ENCODE results near the gene TRMT10C.
"Not testable (repeated sequence)": the region's sequence is repeated elsewhere in the genome, so short reads cannot be mapped to it uniquely, and the experiment has no call there.

The TRMT10C gene

DNA sequence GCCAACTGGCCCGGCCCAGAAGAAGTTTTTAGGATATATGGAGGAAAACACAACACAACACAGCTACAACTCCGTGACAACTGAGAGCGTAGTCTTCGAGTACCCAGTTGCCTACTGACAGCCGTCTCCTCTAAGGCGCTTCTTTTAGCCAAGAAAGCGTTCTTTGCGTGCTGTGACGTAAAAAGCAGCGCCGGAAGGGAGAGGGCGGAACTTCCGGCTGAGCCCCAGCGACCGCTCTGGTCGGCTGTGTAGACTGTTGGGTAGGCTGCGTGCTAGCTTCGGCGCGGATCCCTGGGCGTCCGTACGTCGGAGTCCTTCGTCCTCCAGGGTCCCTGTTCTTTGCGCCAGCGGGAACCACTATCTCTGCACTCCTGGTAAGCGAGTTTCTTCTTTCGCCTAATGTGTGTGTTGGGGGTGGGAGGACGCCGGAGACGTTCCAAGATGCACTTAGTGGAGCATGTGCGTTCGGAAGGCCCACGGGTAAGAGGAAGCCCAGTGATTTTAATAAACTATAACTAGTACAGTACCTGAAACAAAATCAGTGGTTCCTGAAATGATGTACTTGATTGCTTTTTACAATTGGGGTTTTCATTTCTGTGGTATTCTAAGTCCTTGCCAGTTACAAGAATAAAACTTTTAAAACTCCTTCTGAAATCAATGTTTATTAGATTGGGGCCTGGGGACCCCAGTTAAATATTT is at the start of gene TRMT10C:
TRMT10C (plus strand) TSS at position 239 of the 699 bp plus-strand sequence. CDS start 2,914 bp downstream, outside the sequence.
- DNase-seq (ENCODE audit: low read depth in 2 of 2): peak; percentile 77 to 86

DNA sequence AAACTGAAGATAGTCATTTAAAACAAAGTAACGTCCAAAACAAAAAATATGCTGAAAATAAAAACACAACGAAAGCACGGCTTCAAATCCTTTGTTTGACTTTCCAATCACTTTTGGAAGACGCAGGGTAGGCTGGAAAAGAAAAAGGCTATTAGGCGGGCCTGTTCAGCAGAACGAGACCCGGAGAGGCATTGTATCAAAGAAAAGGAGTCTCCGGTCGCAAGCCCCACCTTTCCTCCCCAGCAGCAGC is 49.3 kb upstream of the TRMT10C start:
- no peak for DNase-seq (ENCODE audit: low read depth in 2 of 2)

DNA sequence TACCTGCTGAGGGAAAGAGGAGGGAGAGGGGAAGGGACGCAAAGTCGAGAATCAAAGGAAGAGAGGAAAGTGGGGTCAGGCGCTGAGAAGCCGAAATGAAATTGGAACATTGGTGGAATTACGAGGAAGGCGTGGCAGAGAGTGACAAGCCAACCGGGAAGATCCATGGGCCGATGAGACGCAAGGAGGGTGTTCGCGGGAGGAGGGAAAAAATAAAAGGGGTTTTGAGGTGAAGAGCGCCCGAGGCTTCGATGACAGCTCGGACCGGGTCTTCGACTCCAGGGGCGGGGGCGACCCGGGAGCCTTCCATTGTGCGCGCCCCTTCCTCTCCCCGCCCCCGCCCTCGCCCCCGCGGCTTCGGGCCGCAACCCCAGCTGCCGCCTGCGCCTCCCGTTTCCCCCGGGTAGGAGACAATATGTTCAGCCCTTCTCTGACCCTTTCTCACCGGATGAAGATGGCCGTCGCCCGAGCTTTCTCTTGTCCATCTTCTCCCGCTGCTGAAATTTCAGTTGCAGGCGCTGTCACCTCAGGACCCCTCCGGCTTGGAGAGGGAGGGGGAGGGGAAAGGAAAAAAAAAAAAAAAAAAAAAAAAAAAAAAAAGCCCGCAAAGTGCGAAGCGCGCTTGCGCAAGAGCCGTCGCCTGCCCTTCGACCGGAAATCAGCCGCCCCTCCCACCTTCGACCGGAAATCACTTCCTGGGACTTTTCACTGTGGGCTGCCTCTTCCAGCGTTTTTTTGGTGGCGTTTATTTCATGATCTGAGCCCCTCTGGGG is 48.8 kb upstream of the TRMT10C start, which contains the start of gene SENP7:
SENP7 (minus strand) TSS at position 567 of the 773 bp plus-strand sequence; CDS start at position 485, 82 bp downstream.
- peak; percentile 50 to 53 for DNase-seq (ENCODE audit: low read depth in 2 of 2)

DNA sequence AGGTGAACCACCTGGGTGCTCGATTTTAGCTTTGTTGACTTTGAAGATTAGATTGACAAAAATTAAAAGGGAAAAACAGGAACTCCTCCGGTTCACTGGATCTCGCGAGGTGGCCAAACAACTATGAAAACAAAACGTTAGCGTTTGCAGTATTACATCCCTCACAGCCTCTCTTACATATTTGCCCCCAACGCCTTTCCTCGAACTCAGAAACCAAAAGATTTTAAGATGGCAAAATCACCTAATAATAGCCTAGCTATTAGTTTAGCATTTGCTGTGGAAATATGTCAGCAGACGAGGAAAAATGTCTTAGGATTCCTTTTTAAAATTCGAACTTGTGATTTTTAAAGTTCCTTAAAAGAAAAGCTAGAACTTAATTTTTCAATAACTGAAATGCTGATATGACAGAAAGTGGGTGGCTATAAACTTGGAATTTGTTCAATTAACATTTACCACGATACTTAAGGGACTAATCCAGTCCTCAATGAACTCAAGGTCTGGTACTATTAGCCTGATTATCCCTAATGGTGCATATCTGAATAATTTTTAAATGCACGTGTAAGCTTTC is 48.2 kb upstream of the TRMT10C start:
- DNase-seq (ENCODE audit: low read depth in 2 of 2): no peak

DNA sequence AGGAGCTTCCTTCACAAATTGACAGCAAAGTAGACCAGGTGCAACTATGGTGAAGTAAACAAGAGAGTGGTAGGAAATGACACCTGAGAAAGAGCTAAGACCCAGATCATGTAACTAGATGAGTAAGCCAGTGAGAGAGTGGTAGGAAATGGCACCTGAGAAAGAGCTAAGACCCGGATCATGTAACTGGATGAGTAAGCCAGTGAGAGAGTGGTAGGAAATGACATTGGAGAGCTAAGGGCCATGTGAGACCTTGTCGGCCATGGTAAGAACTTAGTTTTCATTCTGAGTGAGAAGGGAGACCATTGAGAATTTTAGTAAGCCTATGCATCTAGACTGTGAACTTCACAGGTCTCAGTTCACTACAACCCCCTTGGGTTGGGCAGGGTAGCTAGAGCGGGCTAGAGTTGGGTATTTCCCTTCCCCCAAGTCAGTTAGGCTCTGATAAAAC is 43.2 kb upstream of the TRMT10C start:
- no peak for DNase-seq (ENCODE audit: low read depth in 2 of 2)

DNA sequence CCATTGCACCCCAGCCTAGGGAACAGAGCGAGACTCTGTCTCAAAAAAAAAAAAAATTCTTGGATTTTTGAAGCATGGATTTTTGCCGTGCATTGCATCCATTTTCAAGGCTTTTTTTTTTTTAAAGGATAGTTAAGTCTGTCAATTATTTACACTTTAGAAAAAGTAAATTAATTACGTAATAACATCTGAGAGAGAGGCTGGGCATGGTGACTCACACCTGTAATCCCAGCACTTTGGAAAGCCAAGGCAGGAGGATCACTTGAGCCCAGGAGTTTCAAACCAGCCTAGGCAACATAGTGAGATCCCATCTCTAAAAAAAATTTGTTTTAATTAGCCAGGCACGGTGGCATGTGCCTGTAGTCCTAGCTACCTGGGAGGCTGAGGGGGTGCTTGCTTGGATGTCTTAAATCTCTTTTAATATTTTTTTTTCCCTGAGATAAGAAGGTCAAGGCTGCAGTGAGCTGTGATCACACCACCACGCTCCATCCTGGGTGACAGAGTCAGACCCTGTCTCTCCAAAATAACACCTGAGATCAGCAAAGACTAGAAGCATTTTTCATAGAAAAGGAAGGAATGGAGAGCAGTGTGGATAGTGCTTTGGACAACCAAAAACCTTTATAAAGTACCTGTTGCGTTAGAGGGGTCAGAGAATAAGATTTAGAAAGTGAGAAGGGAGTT is 41.8 kb upstream of the TRMT10C start:
- no peak for DNase-seq (ENCODE audit: low read depth in 2 of 2)

DNA sequence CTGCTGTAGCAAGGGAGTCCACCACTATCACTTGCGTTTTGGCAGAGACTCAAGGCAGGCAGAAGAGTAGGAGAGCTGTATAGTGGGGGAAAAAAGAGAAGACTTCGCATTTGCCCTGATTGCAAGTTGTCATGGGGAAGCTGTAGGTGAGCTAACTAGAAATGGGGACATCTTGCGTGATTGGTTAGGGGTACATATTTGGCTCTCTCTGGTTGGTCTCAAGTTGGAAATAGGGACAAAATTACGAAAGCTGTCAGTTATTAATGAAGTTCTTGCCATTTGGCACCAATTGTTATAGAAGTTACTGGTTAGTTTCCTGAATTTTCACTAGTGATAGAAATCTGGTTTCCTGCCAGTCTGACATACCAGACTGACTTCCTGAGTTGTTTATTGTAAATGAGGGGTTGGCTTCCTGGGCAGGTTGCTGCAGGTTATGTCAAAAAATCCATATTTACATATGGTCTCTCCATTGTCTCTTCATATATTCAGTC is 40.4 kb upstream of the TRMT10C start:
- no peak for DNase-seq (ENCODE audit: low read depth in 2 of 2)

DNA sequence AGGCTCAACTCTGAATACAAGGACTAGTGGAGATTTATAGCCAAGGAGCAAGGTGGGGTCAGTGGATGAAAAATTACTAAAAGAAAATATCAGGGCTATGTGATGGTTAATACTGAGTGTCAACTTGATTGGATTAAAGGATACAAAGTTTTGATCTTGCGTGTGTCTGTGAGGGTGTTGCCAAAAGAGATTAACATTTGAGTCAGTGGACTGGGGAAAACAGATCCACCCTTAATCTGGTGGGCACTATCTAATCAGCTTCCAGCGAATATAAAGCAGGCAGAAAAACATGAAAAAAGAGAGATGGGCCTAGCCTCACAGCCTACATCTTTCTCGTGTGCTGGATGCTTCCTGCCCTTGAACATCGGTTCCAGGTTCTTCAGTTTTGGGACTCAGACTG is 34.2 kb upstream of the TRMT10C start:
- DNase-seq (ENCODE audit: low read depth in 2 of 2): no peak

DNA sequence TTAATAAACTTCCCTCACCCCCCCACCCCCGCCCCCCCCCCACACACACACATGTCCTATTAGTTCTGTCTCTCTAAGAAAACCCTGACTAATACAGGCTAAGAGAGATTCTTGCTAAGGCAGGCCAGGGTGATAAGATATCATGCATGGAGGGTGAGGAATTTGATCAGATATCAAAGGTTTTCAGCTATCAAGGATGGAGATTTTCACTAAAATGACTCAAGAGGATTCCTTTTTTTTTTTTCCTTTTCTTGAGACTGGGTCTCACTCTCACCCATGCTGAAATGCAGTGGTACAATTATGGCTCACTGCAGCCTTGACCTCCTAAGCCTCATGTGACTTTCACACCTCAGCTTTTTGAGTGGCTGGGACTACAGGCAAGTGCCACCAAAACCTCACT is 33.8 kb upstream of the TRMT10C start:
- DNase-seq (ENCODE audit: low read depth in 2 of 2): no peak

DNA sequence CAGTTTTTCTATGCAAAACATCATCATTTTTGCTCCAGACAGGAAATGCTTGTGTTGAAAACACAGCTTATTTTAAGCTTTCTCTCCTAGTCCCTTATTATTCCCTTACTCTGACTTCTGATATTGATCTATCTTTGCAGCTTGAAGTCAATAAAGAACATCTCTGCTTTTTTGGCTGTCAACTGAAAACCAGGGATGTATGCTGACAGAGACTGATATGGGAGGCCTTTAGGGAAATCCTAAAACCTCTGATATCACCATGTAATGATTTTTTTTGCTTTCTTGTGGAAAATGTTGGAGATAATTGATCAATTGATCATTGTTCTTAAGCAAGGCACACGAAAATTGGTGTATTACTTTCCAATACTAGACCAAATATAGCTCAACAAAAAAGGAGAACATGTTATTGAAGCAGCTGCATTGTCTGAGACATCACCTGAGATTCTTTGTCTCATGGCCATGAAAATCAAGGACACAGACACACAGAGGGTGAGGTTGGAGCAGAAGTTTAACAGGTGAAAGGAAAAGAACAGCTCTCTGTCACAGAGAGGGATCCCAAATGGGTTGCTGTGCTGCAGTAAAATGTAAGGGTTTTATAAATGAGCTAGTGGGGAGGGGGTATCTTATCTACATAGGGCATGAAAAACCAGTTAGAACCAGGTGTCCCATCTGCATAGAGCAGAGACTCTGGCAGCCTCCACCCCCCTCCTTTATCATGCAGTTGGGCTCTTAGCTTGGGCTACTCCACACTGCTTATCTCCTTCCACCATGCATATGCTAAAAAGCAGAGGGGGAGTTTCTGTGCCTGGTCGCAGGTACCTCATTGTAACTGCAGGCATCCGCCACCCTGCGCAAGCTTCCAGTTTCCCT is 31.6 kb upstream of the TRMT10C start:
- no peak for DNase-seq (ENCODE audit: low read depth in 2 of 2)

DNA sequence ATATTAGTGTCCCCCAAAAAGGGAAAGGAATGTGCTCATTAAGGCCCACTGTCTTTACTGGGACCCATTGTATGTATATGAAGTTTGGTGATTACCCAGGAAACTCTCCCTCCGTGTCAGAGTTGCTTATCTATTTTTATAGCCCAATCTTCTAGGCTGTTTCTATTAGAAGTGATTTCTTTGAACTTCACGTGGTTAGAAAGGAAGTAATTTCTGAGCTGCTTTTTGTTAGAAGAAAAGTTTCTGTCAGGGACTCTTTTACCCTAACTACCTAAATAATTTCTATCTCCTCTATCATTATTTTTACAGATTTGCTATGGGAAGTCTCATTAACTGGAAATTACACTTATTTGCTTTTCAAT is 31.0 kb upstream of the TRMT10C start:
- no peak for DNase-seq (ENCODE audit: low read depth in 2 of 2)

DNA sequence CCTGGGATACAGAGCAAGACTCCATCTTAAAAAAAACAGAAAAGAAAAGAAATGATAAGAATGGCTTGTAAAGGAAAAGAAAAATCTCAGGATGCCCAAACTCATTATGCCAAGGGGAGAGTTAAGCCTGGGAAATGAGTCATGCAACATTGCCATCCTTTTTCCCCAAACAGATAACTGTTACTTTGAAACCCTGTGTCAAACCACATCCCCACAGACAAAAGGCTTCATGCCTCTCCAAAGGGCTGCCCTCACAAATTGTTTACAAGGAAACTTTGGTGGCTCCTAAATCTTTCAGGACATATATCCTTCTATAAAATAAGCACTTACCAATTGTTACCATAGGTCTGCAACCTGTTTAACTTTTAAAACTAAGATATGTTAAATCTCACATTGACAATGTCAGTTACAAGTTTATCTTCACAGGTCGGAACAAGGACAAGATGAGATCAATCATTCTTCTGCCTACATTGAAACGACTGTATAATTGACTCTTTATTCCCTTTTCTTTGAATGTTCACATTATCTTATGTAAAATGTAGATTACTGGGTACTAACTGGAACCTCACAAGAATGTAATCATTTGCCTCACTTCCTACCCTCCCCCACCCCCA is 30.1 kb upstream of the TRMT10C start:
- no peak for DNase-seq (ENCODE audit: low read depth in 2 of 2)

DNA sequence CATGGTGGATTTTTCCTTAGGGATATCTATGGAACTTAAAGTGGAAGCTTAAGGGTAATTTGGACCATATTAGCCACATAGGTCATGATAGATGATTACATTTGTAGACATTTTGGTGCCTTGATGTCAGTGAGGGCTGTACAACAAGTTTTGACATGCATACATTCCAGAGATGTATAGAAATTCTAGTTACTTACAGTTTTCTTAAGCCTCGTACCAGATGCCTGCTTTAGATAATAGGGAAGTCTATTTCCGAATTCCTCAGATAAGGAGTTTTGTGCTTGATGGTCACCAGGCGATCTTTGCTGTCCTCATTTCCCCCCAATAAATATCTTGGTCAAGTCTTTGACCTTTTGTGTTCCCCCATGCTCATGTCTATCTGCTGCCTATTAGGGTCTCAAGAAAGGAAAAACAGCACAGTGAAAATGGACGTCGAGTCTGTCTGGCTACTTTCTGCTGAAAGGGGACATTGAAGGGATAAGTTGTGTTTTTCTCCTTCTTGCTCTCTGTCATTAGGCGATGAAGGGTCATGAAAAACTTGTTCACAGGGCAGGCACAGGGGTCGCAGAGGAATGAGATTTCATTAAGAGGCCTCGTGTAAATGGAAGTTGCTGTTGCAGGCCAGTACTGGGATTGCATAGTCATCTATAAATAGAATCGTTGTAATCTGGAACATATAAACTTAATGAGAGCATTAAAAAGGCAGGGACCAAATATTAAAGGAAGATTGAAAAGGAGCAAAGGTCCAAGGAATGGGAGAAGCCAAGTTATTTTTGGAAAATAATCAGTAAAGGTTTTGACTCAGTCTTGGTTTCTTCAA is 28.7 kb upstream of the TRMT10C start:
- DNase-seq (ENCODE audit: low read depth in 2 of 2): no peak

DNA sequence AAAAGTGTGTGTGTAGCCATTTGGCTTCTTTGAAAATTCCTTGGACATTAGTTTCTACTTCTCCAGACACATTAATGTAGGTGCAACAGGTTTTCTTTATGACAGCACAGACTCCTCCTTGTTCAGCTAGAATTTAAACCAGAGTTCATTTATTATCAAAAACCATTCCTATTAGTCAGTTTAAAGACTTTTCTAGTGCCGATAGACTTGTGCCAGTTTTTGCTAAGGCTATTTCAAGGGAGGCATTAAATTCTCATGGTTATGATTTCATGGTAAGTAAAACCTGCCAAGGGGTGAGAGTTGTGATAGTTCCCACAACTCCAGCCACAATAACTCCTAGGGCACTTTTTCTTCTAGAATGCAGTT is 28.1 kb upstream of the TRMT10C start:
- DNase-seq (ENCODE audit: low read depth in 2 of 2): no peak

DNA sequence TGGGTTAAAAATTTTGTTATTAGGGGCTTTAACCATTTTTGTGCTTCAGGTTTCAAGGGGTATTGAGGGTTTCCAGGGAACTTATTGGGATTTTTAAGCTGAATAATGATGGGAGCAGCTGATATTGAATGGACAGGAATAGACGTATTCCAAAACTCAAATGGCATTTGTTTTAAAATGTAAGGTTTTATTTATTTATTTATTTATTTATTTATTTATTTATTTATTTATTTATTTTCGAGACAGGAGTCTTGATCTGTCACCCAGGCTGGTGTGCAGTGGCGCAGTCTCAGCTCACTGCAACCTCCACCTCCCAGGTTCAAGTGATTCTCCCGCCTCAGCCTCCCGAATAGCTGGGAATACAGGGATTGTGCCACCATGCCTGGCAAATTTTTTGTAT is 26.4 kb upstream of the TRMT10C start:
- no peak for DNase-seq (ENCODE audit: low read depth in 2 of 2)

DNA sequence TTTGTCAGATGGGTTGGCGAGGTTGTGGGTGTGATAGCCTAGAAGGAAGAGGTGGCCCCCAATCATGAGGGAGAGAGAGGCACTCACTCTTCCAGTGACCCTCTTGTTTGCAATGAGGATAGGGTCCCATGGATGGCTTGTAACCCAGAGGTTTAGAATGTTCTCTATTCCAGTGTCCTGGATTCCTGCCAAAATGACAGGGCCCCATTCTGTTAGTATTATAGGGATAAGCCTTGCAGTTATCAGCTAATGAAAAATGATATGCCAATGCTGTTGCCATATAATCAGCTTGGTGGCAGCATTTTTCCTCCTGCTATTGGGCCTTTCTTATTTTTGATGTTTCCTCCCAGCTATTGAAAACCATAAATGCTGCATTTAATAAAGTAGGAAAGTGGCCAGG is 25.4 kb upstream of the TRMT10C start:
- DNase-seq (ENCODE audit: low read depth in 2 of 2): no peak

DNA sequence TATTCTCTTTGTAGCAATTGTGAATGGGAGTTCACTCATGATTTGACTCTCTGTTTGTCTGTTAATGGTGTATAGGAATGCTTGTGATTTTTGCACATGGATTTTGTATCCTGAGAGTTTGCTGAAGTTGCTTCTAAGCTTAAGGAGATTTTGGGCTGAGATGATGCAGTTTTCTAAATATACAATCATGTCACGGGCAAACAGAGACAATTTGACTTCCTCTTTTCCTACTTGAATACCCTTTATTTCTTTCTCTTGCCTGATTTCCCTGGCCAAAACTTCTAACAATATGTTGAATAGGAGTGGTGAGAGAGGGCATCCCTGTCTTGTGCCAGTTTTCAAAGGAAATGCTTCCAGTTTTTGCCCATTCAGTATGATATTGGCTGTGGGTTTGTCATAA is 24.7 kb upstream of the TRMT10C start:
- DNase-seq (ENCODE audit: low read depth in 2 of 2): not testable (repeated sequence)

DNA sequence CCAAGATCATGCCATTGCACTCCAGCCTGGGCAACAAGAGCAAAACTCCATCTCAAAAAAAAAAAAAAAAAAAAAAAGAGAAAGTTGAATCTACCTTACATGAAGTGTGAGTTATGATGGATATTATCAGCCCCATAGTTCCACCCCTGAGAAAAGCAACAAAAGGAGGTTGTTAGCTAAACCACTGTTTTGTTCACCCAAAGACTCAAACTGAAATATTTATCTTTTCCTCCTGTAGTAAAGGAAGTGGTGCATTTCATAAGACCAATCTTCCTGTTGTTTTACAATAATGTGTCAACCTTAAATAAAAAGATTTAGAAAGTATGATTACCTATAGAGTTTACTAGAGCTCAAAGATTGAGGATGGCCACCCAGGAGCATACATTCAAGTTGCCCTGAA is 18.7 kb upstream of the TRMT10C start:
- no peak for DNase-seq (ENCODE audit: low read depth in 2 of 2)

DNA sequence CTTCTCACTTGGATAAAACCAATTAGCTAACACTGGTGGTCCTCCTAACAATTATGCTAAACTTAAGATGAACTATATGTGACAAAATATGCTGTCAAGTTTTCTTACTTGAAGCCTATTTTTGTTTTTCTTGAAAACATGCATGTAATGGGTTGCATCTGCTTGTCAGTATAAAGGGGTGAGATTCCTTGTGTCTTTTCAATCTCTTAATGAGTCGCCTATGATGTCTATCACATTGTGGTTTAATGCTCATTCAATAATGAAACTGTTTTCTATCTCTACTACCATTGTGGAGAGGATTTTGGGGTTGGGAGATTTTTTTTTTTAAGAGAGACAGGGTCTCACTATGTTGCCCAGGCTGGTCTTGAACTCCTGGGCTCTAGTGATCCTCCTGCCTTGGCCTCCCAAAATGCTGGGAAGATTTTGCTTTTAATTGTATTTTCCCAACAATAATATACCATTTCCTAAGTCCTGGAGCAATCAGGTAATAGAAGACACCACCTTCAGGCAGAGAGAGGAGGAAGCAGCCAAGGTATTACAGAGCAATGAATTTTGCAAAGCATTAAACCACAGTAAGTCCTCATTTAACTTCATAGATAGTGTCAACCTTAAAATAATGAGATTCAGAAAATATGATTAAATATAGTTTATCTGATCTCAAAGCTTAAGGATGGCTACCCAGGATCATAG is 17.4 kb upstream of the TRMT10C start:
- no peak for DNase-seq (ENCODE audit: low read depth in 2 of 2)
